ENCODE measurements around the gene TMEM151B. TPM values are rescaled to one million over a fixed set of nuclear protein-coding genes. Genes with fewer than 3 reads are reported as not detected.
A peak's percentile ranks its signal among the peaks of the same experiment; 100 is the strongest.

Gene TMEM151B
- total and polyA plus RNA-seq, 9 of the 15 experiments (the other 6 are each of a cell fraction or from before 2014, with no cell fraction given) = not detected

DNA sequence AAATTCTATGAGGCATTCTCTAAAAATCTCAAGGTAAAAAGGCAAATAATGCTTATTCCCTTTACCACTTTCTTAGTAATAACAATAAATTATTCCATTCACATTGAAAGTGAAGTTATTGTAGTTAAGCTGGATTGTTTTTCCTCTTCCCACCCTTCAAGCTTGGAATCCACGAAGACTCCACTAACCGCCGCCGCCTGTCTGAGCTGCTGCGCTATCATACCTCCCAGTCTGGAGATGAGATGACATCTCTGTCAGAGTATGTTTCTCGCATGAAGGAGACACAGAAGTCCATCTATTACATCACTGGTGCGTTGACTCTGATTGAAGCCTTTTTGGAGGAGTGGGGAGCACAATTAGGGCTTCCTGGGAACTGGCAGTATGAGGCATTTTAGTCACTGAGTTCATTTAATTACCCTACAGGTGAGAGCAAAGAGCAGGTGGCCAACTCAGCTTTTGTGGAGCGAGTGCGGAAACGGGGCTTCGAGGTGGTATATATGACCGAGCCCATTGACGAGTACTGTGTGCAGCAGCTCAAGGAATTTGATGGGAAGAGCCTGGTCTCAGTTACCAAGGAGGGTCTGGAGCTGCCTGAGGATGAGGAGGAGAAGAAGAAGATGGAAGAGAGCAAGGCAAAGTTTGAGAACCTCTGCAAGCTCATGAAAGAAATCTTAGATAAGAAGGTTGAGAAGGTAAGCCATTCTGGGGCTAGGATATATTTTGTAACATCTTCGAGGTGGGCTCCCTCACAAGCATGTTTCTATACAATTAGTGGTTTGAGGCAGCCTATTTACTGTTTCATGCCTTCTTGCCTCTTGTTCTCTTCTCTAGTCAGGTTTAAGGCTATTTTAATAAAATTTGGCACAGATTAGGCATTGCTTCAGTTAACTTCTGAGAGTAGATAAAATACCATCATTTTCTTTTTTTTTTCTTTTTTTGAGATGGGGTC is 18.4 kb upstream of the TMEM151B start (continued):
- 0 out of 2 replicates have a peak, but pooled peaks have one; percentile 44 for TF ChIP-seq ZNF232 (CRISPR knock-in tag; IDR thresholded peaks at IDR 0.05)
- 0 out of 2 replicates have a peak, but pooled peaks have one; percentile 48 for TF ChIP-seq ZBED1 (IDR thresholded peaks at IDR 0.05)
- no peak for TF ChIP-seq ZNF444 (CRISPR knock-in tag; IDR thresholded peaks at IDR 0.05)
- no peak for TF ChIP-seq ZNF408 (CRISPR knock-in tag; IDR thresholded peaks at IDR 0.05; ENCODE audit: low read depth)
- TF ChIP-seq, protein P1, sequence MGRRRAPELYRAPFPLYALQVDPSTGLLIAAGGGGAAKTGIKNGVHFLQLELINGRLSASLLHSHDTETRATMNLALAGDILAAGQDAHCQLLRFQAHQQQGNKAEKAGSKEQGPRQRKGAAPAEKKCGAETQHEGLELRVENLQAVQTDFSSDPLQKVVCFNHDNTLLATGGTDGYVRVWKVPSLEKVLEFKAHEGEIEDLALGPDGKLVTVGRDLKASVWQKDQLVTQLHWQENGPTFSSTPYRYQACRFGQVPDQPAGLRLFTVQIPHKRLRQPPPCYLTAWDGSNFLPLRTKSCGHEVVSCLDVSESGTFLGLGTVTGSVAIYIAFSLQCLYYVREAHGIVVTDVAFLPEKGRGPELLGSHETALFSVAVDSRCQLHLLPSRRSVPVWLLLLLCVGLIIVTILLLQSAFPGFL (CRISPR knock-in tag; IDR thresholded peaks at IDR 0.05) = 0 out of 2 replicates have a peak, but pooled peaks have one; percentile 5
- no peak for TF ChIP-seq PRPF4 (IDR thresholded peaks at IDR 0.05; ENCODE audit: insufficient read depth, low read depth, low read length, poor library complexity, severe bottlenecking)
- peak; percentile 90; the same call in 1 of the 2 replicates for TF ChIP-seq FOXK1 (CRISPR knock-in tag; IDR thresholded peaks at IDR 0.05; ENCODE audit: borderline replicate concordance)
- no peak for TF ChIP-seq TEAD4 (IDR thresholded peaks at IDR 0.05; ENCODE audit: low read length)
- TF ChIP-seq TEAD4 (CRISPR knock-in tag; IDR thresholded peaks at IDR 0.05; ENCODE audit: borderline replicate concordance) = peak; percentile 52; the same call in 1 of the 2 replicates
- peak; percentile 32; the same call in 1 of the 2 replicates for TF ChIP-seq POLR2AphosphoS5 (IDR thresholded peaks at IDR 0.05; ENCODE audit: control insufficient read depth, insufficient read depth, low read depth, low read length)
- no peak for TF ChIP-seq PURB (CRISPR knock-in tag; IDR thresholded peaks at IDR 0.05; ENCODE audit: low read depth)
- TF ChIP-seq STAG1 (CRISPR knock-in tag; IDR thresholded peaks at IDR 0.05; ENCODE audit: borderline replicate concordance) = 0 out of 2 replicates have a peak, but pooled peaks have one; percentile 19
- TF ChIP-seq, protein P2, sequence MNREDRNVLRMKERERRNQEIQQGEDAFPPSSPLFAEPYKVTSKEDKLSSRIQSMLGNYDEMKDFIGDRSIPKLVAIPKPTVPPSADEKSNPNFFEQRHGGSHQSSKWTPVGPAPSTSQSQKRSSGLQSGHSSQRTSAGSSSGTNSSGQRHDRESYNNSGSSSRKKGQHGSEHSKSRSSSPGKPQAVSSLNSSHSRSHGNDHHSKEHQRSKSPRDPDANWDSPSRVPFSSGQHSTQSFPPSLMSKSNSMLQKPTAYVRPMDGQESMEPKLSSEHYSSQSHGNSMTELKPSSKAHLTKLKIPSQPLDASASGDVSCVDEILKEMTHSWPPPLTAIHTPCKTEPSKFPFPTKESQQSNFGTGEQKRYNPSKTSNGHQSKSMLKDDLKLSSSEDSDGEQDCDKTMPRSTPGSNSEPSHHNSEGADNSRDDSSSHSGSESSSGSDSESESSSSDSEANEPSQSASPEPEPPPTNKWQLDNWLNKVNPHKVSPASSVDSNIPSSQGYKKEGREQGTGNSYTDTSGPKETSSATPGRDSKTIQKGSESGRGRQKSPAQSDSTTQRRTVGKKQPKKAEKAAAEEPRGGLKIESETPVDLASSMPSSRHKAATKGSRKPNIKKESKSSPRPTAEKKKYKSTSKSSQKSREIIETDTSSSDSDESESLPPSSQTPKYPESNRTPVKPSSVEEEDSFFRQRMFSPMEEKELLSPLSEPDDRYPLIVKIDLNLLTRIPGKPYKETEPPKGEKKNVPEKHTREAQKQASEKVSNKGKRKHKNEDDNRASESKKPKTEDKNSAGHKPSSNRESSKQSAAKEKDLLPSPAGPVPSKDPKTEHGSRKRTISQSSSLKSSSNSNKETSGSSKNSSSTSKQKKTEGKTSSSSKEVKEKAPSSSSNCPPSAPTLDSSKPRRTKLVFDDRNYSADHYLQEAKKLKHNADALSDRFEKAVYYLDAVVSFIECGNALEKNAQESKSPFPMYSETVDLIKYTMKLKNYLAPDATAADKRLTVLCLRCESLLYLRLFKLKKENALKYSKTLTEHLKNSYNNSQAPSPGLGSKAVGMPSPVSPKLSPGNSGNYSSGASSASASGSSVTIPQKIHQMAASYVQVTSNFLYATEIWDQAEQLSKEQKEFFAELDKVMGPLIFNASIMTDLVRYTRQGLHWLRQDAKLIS (CRISPR knock-in tag; IDR thresholded peaks at IDR 0.05) = 0 out of 2 replicates have a peak, but pooled peaks have one; percentile 18
- TF ChIP-seq DPF2 (IDR thresholded peaks at IDR 0.05) = no peak
- TF ChIP-seq HNRNPL (IDR thresholded peaks at IDR 0.05; ENCODE audit: low read depth, low read length) = 0 out of 2 replicates have a peak, but pooled peaks have one; percentile 29
- no peak for TF ChIP-seq NR2C2 (CRISPR knock-in tag; IDR thresholded peaks at IDR 0.05)
- no peak for TF ChIP-seq NR2C2 (tag; IDR thresholded peaks at IDR 0.05)
- TF ChIP-seq, protein P3, sequence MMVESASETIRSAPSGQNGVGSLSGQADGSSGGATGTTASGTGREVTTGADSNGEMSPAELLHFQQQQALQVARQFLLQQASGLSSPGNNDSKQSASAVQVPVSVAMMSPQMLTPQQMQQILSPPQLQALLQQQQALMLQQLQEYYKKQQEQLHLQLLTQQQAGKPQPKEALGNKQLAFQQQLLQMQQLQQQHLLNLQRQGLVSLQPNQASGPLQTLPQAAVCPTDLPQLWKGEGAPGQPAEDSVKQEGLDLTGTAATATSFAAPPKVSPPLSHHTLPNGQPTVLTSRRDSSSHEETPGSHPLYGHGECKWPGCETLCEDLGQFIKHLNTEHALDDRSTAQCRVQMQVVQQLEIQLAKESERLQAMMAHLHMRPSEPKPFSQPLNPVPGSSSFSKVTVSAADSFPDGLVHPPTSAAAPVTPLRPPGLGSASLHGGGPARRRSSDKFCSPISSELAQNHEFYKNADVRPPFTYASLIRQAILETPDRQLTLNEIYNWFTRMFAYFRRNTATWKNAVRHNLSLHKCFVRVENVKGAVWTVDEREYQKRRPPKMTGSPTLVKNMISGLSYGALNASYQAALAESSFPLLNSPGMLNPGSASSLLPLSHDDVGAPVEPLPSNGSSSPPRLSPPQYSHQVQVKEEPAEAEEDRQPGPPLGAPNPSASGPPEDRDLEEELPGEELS (CRISPR knock-in tag; IDR thresholded peaks at IDR 0.05; ENCODE audit: borderline replicate concordance) = 0 out of 2 replicates have a peak, but pooled peaks have one; percentile 51
- TF ChIP-seq ZNF143 (CRISPR knock-in tag; IDR thresholded peaks at IDR 0.05) = no peak
- TF ChIP-seq, protein P4, sequence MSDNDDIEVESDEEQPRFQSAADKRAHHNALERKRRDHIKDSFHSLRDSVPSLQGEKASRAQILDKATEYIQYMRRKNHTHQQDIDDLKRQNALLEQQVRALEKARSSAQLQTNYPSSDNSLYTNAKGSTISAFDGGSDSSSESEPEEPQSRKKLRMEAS (CRISPR knock-in tag; IDR thresholded peaks at IDR 0.05) = peak; percentile 28; the same call in 1 of the 2 replicates

Data from K562 (cell line).